NCI-H446 treated with DMSO at 0.1 percent for 48 hours (cell line): ENCODE results near the gene CAV1.
"Not testable (repeated sequence)": the region's sequence is repeated elsewhere in the genome, so short reads cannot be mapped to it uniquely, and the experiment has no call there.

Experiments used
- DNase-seq: peaks from one replicate; lab custom pipeline; 2025; lab: John Stamatoyannopoulos, UW

The CAV1 gene

DNA sequence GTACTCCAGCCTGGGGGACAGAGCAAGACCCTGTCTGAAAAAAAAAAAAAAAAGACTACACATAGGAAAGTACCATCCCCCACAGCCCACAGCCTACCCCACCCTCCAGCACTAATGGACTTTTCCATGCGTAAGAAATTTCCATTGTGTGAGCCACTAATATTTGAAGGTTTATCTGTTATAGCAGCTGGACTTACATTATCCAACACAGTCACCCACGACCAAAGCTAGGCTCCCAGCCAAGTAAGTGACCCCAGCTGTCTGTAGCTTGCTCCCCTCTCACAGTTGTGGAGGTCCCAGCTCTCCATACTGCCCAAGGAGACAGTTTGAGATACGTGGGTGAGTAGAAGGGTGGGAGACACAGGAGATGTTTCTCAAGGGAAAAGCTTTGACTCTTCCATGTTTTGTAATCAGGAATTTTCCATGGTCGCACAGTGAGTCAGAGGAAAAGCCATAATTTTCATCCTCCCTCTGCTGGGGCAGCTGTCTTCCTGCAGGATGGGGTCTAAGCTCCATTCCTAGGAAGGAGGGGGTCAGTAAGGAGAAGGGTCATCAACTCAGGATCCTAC, 57.4 kb downstream of the CAV1 start:
- no peak for DNase-seq

DNA sequence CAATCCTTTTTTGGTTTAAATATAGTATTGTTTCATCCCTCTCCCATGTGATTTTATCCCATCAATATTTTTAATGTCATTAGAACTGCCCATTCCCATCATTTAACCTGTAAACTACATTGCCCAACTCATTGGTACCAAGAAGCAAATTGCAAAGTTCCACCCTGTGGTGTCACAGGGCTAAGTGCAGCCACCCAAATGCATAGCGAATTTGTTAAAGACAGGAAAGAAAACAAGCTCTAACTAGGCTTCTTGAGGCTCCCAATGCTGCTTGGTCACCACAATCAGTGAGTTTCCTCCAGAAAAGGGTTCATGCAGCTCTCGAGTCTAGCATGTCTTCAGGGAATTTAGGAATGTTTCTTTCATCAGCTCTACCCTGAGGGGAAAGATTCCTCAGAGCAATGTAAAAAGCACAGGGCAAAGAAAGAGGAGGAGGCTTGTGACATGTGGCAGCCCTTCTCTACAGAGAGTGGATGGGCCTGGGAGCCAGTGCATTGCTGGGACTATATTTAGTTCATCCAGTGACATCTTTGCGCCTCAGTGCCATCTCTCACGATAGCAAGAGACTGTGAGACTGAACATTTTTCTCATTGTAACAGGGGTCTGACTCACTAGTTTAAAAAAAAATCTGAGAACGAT, 58.1 kb downstream of the CAV1 start:
- no peak for DNase-seq

DNA sequence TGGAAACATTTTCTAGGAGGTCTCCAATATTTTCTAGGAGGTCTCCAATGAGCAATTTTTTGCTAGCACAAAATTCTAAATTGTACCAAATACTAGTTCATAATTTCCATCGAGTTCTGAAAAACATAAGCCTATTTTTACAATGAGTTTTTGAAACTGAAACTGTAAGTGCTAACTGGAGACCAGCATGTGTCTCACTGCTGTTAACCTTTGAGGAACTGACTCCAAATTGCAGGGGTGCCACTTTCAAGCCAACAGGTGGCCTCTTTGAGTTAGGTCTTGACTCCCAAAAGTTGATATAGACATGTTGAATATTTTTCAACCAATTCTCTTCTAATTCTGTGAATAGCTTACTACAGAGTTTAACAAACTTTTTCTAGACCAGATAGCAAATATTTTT, 58.8 kb downstream of the CAV1 start:
- DNase-seq, result no peak

- no peak for DNase-seq
Observed at GRCh38 chr7:116584721-116585120, 59.9 kb downstream of the CAV1 start.

DNA sequence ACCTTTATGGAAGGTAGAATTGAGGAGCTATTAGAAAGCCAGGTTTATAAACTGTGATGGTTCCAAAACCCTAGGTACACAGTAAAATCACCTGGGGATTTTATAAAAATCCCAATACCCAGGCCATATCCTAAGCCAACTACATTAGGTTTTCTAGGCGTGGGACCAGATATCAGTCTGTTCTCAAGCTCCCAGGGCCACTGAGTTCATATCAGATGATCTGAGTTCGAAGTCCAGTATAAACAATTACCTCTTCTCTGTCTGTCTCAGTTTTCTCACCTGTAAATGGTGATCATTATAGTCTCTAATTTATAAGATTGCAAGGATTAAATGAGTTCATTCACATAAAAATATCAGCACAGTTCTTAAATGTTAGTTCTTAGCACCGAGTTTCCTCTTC, 60.6 kb downstream of the CAV1 start:
- DNase-seq, result no peak

DNA sequence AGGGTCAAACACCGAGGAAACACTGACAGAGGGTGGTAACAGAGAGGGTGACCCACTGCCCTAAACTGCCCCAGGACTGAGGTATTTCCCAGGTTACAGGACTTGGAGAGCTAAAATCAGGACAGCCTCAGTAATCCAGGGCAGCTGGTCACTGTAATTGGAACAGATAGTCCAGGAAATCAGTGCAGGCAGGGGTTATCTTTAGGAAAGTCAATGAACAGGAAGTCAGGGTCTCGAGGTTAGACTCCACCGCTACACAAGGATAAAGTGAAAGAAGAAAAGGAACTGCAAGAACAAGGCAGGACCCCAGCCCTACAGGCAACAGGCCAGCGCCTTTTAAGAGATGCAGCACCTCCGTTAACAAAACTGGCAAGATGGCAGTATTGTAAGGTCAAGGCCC, 61.1 kb downstream of the CAV1 start:
- no peak for DNase-seq

GRCh38 chr7:116587200-116587599, 62.4 kb downstream of the CAV1 start:
- not testable (repeated sequence) for DNase-seq

GRCh38 chr7:116588225-116588624, 63.4 kb downstream of the CAV1 start:
- DNase-seq, result no peak

DNA sequence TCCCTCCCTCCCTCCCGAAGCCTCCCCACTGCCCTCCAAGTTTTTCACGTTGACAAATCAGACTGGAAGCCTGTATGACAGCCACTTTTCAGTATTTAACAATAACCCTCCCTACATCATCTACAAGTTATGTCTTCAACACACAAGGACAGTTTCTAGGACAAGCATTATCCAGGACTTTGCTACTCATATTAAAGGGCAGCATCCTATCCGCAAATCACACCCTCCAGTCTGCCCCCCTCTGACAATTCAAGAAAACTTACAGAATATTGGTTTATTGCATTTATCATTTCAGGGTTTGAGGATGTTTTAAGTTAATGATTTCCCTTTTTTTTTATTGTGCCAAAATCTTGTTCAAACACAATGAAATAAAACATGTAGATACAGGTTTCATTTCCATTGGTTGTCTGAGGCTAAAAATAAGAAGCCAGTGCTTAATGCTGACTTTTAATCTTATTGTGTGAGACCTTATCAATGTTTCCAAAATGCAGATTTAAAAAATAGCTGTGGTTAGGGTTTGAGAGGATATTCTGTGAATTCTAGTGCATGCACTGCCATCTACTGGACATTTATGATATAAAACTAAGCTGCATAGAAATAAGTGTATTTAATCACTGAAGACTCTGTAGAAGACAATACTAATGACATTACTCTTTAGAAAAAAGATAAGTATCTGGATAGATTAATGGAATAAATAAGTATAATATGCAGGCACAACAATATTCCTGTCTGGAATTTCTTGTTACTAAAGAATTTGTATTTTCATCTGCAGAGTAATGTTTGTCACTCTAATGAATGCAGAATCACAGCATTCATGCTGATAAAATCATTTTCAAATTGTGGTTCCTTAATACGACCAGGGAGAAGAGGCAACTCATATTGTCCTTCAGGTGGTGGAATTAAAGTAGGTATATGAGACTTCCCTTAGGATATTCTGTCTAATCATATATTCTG, 64.1 kb downstream of the CAV1 start:
- no peak for DNase-seq

- DNase-seq, result no peak
Observed at GRCh38 chr7:116591202-116592040, 66.6 kb downstream of the CAV1 start.

GRCh38 chr7:116592041-116592355, 67.2 kb downstream of the CAV1 start:
- no peak for DNase-seq

DNA sequence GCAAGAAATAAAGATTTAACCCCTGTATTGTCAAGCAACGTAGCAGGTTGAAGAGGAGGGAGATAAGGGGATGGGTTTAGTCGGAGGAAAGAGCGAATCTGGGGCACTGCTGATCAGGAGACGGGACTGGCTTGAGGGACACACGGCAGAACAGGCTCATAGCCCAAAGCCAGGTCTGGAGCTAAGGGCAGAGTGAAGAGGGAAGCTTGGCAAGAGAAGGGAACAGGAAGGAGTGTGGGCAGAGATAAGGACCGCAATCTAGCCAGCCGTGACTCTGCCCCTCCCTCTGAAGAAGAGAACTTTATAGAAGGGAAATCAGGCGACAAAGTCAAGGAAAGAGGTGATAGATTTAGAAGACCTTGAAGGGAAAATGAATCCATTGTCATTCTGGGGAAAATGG, 67.6 kb downstream of the CAV1 start:
- DNase-seq, result no peak

GRCh38 chr7:116593359-116594075, 68.7 kb downstream of the CAV1 start:
- no peak for DNase-seq

GRCh38 chr7:116595063-116595462, 70.2 kb downstream of the CAV1 start:
- no peak for DNase-seq

GRCh38 chr7:116597384-116597783, 72.5 kb downstream of the CAV1 start:
- no peak for DNase-seq

GRCh38 chr7:116598278-116598677, 73.4 kb downstream of the CAV1 start:
- DNase-seq, result no peak

DNA sequence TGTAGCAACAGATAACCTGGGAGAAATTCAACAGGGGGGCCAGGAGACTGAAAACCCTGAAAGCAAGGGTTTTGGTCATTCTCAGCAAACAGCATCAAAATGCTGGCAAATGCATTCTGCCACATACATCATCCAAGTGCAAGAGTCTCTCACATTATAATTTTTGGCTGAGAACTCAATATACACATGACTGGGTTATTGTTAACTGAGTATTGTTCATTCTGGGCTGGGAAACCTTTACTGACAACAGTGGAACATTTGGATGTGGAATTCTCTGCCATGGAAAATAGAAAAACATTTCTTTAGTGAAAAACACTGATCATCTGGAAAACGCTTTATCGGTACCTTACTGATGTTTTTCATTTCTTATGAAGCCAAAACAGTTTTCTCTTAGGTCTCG, 74.0 kb downstream of the CAV1 start:
- no peak for DNase-seq

GRCh38 chr7:116601426-116601825, 76.6 kb downstream of the CAV1 start:
- DNase-seq, result no peak

- no peak for DNase-seq
Observed at GRCh38 chr7:116607299-116607698, 82.5 kb downstream of the CAV1 start.

DNA sequence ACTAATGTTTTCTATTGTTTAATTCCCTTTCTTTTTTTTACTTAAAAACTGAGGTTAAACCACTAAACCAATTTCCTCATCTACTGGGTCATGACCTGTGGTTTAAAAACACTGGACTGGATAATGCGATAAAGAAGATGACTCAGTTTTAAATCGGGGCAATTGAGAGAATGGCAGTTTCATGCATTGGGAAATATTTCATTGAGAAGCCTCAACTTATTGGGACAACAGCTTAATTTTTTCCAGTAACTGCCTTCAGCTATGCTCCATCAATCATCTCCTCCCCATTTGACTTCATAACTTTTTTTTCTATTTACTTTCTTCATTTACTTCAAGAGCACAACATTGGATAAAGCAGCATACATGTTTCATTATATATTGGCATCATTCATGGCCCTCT, 85.4 kb downstream of the CAV1 start:
- no peak for DNase-seq

DNA sequence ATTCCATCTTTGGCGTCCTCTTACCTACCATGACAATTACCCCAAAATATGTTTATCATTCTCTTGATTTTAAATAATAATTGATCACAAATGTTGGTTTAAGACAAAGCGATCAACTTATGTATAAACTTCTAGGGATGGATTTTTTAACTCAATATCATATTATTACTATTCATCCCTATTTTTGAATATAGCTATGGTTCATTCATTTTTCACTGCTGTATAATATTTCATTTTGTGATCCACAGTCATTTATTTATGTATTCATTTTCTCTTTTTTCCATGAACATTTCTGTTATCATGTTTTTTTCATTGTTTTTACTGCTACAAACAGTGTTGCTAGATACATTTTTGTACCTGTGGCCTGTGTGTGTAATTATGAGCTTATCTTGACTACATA, 85.9 kb downstream of the CAV1 start:
- DNase-seq, result no peak
